Natural killer cell (primary cell): Measurements from ENCODE around the gene NCCRP1. TPM values are rescaled to one million over a fixed set of nuclear protein-coding genes. Genes with fewer than 3 reads are reported as not detected.

Experiments
- ATAC-seq, 3 donors: fragments of 150-1000 bp in 2 of 3; fragments of 200-7000 bp in 1 of 3; cut with Tn5 transposase; 1 replicate in 1 of 3; 2 replicates in 2 of 3; pipeline ENCODE4 v1.10.0; 2021; ENCODE audit warnings: mild to moderate bottlenecking in 2 of 3, moderate library complexity in 2 of 3
- DNase-seq, 2 donors: peaks; one replicate each; pipeline versions ENCODE4 v3.0.0 to v3.0.0-alpha.2; 2013 to 2021; ENCODE audit warnings: mixed read lengths in 1 of 2
- H3K27ac ChIP-seq: one replicate; pipeline ENCODE4 v1.5.1; 2013; ENCODE audit warnings: mild to moderate bottlenecking, low read length
- H3K27me3 ChIP-seq: one replicate; pipeline ENCODE4 v1.6.1; 2013; ENCODE audit warnings: low read length; ENCODE audit not compliant: control insufficient read depth, insufficient read depth
- H3K36me3 ChIP-seq: one replicate; pipeline ENCODE4 v1.6.1; 2013; ENCODE audit warnings: low read length; ENCODE audit not compliant: control insufficient read depth, insufficient read depth
- H3K4me1 ChIP-seq: one replicate; pipeline ENCODE4 v1.6.1; 2013; ENCODE audit warnings: low read length; ENCODE audit not compliant: control insufficient read depth, insufficient read depth
- H3K4me3 ChIP-seq: one replicate; pipeline ENCODE4 v1.5.1; 2013; ENCODE audit warnings: low read length
- H3K9me3 ChIP-seq: one replicate; pipeline ENCODE4 v1.6.1; 2013; ENCODE audit warnings: low read length; ENCODE audit not compliant: control insufficient read depth, insufficient read depth
- H3K27ac Mint-ChIP-seq, 2 donors: one replicate each; pipeline ENCODE4 v1.8.0; 2022; ENCODE audit warnings: mild to moderate bottlenecking in 2 of 2, mixed read lengths in 2 of 2, moderate library complexity in 1 of 2
- H3K27me3 Mint-ChIP-seq, 2 donors: one replicate each; pipeline ENCODE4 v1.8.0; 2022; ENCODE audit warnings: low read depth in 2 of 2, mixed read lengths in 2 of 2
- H3K36me3 Mint-ChIP-seq: one replicate; pipeline ENCODE4 v1.8.0; 2022; ENCODE audit warnings: mixed read lengths
- H3K4me1 Mint-ChIP-seq, 2 donors: one replicate each; pipeline ENCODE4 v1.8.0; 2022; ENCODE audit warnings: mixed read lengths in 2 of 2
- H3K4me3 Mint-ChIP-seq: one replicate; pipeline ENCODE4 v1.8.0; 2022; ENCODE audit warnings: mild to moderate bottlenecking, moderate library complexity, mixed read lengths
- H3K9me3 Mint-ChIP-seq, 2 donors: one replicate each; pipeline ENCODE4 v1.8.0; 2022; ENCODE audit warnings: mixed read lengths in 2 of 2
- WGBS: methylation state at CpG from one replicate; pipeline ENCODE4 v1.1.7; 2013; ENCODE audit warnings: missing lambda C conversion rate; ENCODE audit not compliant: insufficient coverage; 5-methylcytosine and 5-hydroxymethylcytosine counted together
- intact Hi-C: fragments of 100-400 bp; cut with micrococcal nuclease; formaldehyde crosslinking; loops from one replicate; pipeline ENCODE4 v1.14.2; 2022
- total RNA-seq, 4 donors: library from RNA; stranded (reverse); fragments of 120-200 nt in 1 of 4; gene quantifications; one replicate each; pipeline versions ENCODE4 v1.2.3 to v1.2.4, GENCODE V29; 2013 to 2022
- TF ChIP-seq, protein P1 (sequence below): fragments of 200-600 bp; IDR thresholded peaks from one replicate; pipeline ENCODE4 v1.8.0; 2022; ENCODE audit warnings: antibody characterized with exemption

NCCRP1 gene
- total RNA-seq, 3 donors from 2014 or later (not counting 1 experiment from before 2014, with no cell fraction given): not detected

DNA sequence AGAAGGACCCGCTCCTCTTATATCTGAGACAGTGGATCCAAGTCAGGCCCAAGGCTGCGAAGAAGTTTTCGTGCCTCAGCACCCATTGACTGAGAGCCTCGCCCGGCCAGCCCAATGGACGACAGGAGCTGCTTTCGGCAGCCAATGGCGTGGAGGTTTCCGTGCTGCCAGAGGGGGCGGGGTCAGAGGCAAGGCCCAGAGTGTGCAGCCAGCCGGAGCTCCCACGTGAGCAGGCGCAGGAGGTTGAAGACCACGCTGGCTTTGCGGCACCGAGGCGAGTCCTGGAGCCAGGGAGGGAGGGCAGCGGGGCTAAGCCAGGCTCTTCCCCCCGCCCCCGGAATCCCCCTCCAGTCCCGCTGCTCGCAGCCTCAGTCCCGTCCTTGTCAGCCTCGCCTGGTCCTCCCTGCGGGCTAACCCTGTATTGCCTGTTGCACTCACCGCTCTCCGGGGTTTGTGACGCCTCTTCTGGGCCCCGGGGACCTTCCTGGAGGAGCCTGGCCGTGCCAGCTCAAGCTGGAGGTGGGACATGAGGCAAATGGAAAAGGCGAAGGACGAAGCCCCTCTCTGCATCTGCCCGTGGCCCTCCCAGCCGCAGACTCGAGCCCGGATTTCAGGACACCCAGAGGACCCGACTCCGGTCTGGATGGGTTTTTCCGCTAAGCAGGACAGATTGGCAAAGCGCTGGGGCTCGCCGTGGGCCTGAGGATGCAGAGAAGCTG is 50.3 kb downstream of the NCCRP1 start:
- peak in 1 of 2 donors; percentile 58 for DNase-seq
- no peak overlapping the region for H3K27ac Mint-ChIP-seq
- no peak overlapping the region for H3K4me3 ChIP-seq

DNA sequence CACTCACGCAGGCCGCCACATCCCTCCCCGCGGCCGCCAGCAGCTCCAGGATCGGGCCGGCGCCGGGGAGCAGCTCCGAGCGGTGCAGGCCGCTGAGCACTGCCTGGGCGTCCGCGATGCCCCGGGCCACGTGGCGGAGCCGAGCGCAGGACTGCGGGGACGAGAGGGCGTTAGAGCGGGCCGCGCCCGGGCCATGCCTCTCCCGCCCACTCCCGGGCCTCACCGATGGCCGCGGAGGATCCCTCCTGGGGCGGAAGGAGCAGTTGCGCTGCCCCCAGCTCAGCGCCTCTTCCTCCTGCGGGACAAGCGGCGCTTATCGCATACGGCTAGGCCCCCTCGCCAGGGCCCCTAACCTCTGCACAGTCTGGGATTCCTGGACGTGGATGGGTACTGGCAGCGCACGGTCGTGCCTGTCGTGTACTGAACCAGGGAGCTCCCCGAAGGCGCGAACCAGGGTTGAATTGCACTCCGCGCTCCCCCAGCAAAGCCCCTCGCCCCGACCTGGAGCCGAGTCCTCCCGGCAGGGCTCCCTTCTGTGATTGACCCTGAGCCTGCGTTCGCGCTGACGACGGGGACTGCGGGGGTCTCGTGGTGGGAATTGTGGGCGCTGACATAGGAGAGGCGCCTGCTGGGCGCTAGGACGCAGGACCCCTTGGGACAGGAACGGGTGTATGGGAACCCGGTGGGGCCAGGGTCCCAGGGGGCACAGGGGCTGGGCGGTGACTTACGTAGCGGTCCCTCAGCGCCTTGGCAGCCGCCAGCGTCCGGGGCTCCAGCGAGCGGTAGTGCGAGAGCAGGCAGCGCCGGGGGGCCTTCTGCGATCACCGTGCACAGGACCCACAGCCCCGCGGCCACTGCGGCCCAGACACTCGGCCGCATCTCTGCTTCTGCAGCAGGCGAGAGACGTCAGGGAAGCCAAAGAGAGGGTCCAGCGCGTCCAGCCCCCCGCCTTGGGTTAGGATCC is 51.2 kb downstream of the NCCRP1 start:
- Histone ChIP-seq H3K27me3 (peaks cover 17% of the 10 kb centered on the region), H3K4me1 (peaks cover 14% of the 10 kb centered on the region), H3K9me3 (no peaks in the 10 kb centered on the region), H3K4me3 (no peak overlapping the region), H3K27ac (no peak overlapping the region), H3K36me3 (no peaks in the 10 kb centered on the region)
- peaks cover 12 to 13% of the 10 kb centered on the region in 2 donors for H3K27me3 Mint-ChIP-seq
- peak in 1 of 2 donors; percentile 27 for DNase-seq
- H3K4me3 Mint-ChIP-seq: no peak overlapping the region
- TF ChIP-seq, protein P1, sequence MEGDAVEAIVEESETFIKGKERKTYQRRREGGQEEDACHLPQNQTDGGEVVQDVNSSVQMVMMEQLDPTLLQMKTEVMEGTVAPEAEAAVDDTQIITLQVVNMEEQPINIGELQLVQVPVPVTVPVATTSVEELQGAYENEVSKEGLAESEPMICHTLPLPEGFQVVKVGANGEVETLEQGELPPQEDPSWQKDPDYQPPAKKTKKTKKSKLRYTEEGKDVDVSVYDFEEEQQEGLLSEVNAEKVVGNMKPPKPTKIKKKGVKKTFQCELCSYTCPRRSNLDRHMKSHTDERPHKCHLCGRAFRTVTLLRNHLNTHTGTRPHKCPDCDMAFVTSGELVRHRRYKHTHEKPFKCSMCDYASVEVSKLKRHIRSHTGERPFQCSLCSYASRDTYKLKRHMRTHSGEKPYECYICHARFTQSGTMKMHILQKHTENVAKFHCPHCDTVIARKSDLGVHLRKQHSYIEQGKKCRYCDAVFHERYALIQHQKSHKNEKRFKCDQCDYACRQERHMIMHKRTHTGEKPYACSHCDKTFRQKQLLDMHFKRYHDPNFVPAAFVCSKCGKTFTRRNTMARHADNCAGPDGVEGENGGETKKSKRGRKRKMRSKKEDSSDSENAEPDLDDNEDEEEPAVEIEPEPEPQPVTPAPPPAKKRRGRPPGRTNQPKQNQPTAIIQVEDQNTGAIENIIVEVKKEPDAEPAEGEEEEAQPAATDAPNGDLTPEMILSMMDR: no peak
- 53% methylated on average over 92 of the region's 92 CpGs for WGBS
- H3K9me3 Mint-ChIP-seq: no peaks in the 10 kb centered on the region
- no peaks in the 10 kb centered on the region for H3K4me1 Mint-ChIP-seq
- ATAC-seq: peak; percentile 21 to 64 (median 51)
- no peaks in the 10 kb centered on the region for H3K36me3 Mint-ChIP-seq
- intact Hi-C loops: no loop called here
- H3K27ac Mint-ChIP-seq: no peak overlapping the region

More for the DNA sequence above, 50.3 kb downstream of the NCCRP1 start:
- peak overlapping the region; percentile 45 for H3K4me3 Mint-ChIP-seq
- H3K36me3 Mint-ChIP-seq: no peaks in the 10 kb centered on the region
- TF ChIP-seq, protein P1: no peak
- H3K9me3 ChIP-seq: no peaks in the 10 kb centered on the region
- intact Hi-C loops: no loop called here
- H3K36me3 ChIP-seq: no peaks in the 10 kb centered on the region
- H3K27ac ChIP-seq: no peak overlapping the region
- no peaks in the 10 kb centered on the region for H3K4me1 Mint-ChIP-seq
- peaks cover 12 to 13% of the 10 kb centered on the region in 2 donors for H3K27me3 Mint-ChIP-seq
- peak in 1 of 3 donors; percentile 70 for ATAC-seq
- peaks cover 14% of the 10 kb centered on the region for H3K4me1 ChIP-seq
- H3K9me3 Mint-ChIP-seq: no peaks in the 10 kb centered on the region
- WGBS: 54% methylated on average over 42 of the region's 42 CpGs
- peaks cover 17% of the 10 kb centered on the region for H3K27me3 ChIP-seq

DNA sequence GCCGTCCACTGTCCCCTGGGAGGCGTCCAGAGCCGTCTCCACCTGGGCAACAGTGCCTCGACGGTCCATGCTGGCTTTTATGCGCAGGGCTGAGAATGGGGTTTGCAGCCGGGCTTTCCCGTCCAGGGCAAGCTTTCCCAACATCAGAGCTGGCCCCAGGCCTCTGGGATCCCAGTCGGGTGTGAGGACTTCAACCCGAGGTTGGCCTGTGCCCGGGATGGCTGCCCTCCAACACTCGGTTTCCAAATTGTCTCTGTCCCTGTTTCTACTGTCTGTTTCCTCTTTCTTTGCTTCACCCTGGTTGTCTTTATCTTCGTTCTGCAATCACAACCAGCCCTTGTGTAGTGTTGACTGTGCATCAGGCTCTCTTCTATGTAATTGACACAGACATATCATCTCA is 52.0 kb downstream of the NCCRP1 start, which contains the start of gene IFNL4:
Gene IFNL4 (minus strand): TSS at position 51 of the 400 bp plus-strand sequence.
- ATAC-seq: no peak
- no peaks in the 10 kb centered on the region for H3K36me3 Mint-ChIP-seq
- 82% methylated on average over 13 of the region's 13 CpGs for WGBS

More for the DNA sequence above, 52.0 kb downstream of the NCCRP1 start, which contains the start of gene IFNL4:
- H3K27me3 ChIP-seq: peaks cover 17% of the 10 kb centered on the region
- H3K4me1 ChIP-seq: peaks cover 14% of the 10 kb centered on the region
- no peak within 1 kb of the TSS for H3K27ac ChIP-seq
- no peak within 1 kb of the TSS for H3K27ac Mint-ChIP-seq
- no peaks in the 10 kb centered on the region for H3K36me3 ChIP-seq
- DNase-seq: no peak
- H3K9me3 Mint-ChIP-seq: no peaks in the 10 kb centered on the region
- no peaks in the 10 kb centered on the region for H3K9me3 ChIP-seq
- H3K4me3 ChIP-seq: no peak within 1 kb of the TSS
- intact Hi-C loops: no loop called here
- TF ChIP-seq, protein P1: no peak
- H3K4me3 Mint-ChIP-seq: no peak within 1 kb of the TSS
- H3K27me3 Mint-ChIP-seq: peaks cover 12 to 13% of the 10 kb centered on the region in 2 donors
- H3K4me1 Mint-ChIP-seq: no peaks in the 10 kb centered on the region
